Measurements from ENCODE around the gene DOLPP1.

Gene DOLPP1

GRCh38 chr9:129139233-129139992 is 58.5 kb downstream of the DOLPP1 start (continued):
- no peak for TF ChIP-seq ZNF274 (IDR thresholded peaks at IDR 0.05; ENCODE audit: low read length)
- TF ChIP-seq ZNF274 (tag by site-specific recombination; IDR thresholded peaks at IDR 0.05; ENCODE audit: borderline replicate concordance), result no peak
- TF ChIP-seq ZNF747 (tag by site-specific recombination; IDR thresholded peaks at IDR 0.05), result no peak
- TF ChIP-seq KLF7 (tag by site-specific recombination; IDR thresholded peaks at IDR 0.05; ENCODE audit: borderline replicate concordance), result no peak
- TF ChIP-seq ZNF133 (tag by site-specific recombination; IDR thresholded peaks at IDR 0.05), result no peak
- TF ChIP-seq ZNF155 (tag by site-specific recombination; IDR thresholded peaks at IDR 0.05), result no peak
- TF ChIP-seq YY2 (tag by site-specific recombination; IDR thresholded peaks at IDR 0.05), result no peak
- TF ChIP-seq ZBTB17 (tag by site-specific recombination; IDR thresholded peaks at IDR 0.05), result no peak
- no peak for TF ChIP-seq ZNF530 (tag by site-specific recombination; IDR thresholded peaks at IDR 0.05; ENCODE audit: low read depth)
- TF ChIP-seq ZNF521 (tag by site-specific recombination; IDR thresholded peaks at IDR 0.05), result no peak
- TF ChIP-seq ZNF362 (tag by site-specific recombination; IDR thresholded peaks at IDR 0.05), result no peak
- TF ChIP-seq ZNF239 (tag by site-specific recombination; IDR thresholded peaks at IDR 0.05), result no peak
- no peak for TF ChIP-seq ZBTB44 (tag by site-specific recombination; IDR thresholded peaks at IDR 0.05)
- TF ChIP-seq, protein P1, sequence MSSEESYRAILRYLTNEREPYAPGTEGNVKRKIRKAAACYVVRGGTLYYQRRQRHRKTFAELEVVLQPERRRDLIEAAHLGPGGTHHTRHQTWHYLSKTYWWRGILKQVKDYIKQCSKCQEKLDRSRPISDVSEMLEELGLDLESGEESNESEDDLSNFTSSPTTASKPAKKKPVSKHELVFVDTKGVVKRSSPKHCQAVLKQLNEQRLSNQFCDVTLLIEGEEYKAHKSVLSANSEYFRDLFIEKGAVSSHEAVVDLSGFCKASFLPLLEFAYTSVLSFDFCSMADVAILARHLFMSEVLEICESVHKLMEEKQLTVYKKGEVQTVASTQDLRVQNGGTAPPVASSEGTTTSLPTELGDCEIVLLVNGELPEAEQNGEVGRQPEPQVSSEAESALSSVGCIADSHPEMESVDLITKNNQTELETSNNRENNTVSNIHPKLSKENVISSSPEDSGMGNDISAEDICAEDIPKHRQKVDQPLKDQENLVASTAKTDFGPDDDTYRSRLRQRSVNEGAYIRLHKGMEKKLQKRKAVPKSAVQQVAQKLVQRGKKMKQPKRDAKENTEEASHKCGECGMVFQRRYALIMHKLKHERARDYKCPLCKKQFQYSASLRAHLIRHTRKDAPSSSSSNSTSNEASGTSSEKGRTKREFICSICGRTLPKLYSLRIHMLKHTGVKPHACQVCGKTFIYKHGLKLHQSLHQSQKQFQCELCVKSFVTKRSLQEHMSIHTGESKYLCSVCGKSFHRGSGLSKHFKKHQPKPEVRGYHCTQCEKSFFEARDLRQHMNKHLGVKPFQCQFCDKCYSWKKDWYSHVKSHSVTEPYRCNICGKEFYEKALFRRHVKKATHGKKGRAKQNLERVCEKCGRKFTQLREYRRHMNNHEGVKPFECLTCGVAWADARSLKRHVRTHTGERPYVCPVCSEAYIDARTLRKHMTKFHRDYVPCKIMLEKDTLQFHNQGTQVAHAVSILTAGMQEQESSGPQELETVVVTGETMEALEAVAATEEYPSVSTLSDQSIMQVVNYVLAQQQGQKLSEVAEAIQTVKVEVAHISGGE (tag by site-specific recombination; conservative IDR thresholded peaks at IDR 0.05; ENCODE audit: low read depth), result no peak
- TF ChIP-seq ZNF404 (tag by site-specific recombination; IDR thresholded peaks at IDR 0.05), result no peak
- TF ChIP-seq, protein P2, sequence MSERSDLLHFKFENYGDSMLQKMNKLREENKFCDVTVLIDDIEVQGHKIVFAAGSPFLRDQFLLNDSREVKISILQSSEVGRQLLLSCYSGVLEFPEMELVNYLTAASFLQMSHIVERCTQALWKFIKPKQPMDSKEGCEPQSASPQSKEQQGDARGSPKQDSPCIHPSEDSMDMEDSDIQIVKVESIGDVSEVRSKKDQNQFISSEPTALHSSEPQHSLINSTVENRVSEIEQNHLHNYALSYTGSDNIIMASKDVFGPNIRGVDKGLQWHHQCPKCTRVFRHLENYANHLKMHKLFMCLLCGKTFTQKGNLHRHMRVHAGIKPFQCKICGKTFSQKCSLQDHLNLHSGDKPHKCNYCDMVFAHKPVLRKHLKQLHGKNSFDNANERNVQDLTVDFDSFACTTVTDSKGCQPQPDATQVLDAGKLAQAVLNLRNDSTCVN (tag by site-specific recombination; optimal IDR thresholded peaks at IDR 0.05), result peak; percentile 7
- TF ChIP-seq PRDM4 (tag by site-specific recombination; IDR thresholded peaks at IDR 0.05), result no peak
- TF ChIP-seq ZNF354C (tag by site-specific recombination; IDR thresholded peaks at IDR 0.05; ENCODE audit: borderline replicate concordance, low read depth), result no peak
- no peak for TF ChIP-seq PRDM6 (tag by site-specific recombination; IDR thresholded peaks at IDR 0.05)
- TF ChIP-seq ATF2 (tag by site-specific recombination; IDR thresholded peaks at IDR 0.05; ENCODE audit: low read depth), result no peak
- no peak for TF ChIP-seq ZNF248 (tag by site-specific recombination; IDR thresholded peaks at IDR 0.05)
- TF ChIP-seq ZNF488 (tag by site-specific recombination; IDR thresholded peaks at IDR 0.05), result no peak
- peak; percentile 61; the same call in 1 of the 2 replicates for TF ChIP-seq KLF8 (tag by site-specific recombination; IDR thresholded peaks at IDR 0.05)

All from HEK293 (cell line).